SU-DHL-6 (cell line): ENCODE measurements around the gene CSPG4.

Source experiments
- EZH2phosphoT487 ChIP-seq: fragments of 200-600 bp; sonication (generic), shearing (Covaris generic); conservative IDR thresholded peaks from 2 replicates; pipeline ENCODE4 v1.6.1; 2018; ENCODE audit warnings: mild to moderate bottlenecking, antibody characterized with exemption, low read length, moderate library complexity, mixed read lengths
- TF ChIP-seq, protein P1 (sequence below): fragments of 200-600 bp; sonication (generic); IDR thresholded peaks from one replicate; pipeline ENCODE4 v1.5.1; 2017; ENCODE audit warnings: antibody characterized with exemption, mild to moderate bottlenecking, low read length, moderate library complexity; ENCODE audit not compliant: insufficient read depth, poor library complexity, severe bottlenecking

DNA sequence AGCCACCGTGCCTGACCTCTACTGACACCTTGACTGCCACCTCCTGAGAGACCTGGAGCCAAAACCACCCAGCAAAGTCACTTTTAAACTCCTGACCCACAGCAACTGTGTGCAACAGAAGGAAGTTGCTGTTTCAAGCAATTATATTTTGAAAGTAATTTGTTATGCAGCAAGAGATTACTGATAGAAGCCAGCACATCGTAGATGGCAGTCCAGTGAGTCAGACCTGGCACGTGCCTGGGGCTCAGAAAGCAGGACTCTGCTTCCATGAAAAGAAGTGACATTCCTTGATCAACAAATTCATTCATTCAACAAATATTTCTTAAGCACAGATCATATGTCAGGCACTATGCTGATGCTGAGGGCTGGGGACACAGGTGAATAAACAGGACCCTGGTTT, 5.7 kb upstream of the CSPG4 start:
- TF ChIP-seq, protein P1, sequence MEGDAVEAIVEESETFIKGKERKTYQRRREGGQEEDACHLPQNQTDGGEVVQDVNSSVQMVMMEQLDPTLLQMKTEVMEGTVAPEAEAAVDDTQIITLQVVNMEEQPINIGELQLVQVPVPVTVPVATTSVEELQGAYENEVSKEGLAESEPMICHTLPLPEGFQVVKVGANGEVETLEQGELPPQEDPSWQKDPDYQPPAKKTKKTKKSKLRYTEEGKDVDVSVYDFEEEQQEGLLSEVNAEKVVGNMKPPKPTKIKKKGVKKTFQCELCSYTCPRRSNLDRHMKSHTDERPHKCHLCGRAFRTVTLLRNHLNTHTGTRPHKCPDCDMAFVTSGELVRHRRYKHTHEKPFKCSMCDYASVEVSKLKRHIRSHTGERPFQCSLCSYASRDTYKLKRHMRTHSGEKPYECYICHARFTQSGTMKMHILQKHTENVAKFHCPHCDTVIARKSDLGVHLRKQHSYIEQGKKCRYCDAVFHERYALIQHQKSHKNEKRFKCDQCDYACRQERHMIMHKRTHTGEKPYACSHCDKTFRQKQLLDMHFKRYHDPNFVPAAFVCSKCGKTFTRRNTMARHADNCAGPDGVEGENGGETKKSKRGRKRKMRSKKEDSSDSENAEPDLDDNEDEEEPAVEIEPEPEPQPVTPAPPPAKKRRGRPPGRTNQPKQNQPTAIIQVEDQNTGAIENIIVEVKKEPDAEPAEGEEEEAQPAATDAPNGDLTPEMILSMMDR: no peak
- TF ChIP-seq EZH2phosphoT487: no peak
